ENCODE results near the gene SENP6.

DNA sequence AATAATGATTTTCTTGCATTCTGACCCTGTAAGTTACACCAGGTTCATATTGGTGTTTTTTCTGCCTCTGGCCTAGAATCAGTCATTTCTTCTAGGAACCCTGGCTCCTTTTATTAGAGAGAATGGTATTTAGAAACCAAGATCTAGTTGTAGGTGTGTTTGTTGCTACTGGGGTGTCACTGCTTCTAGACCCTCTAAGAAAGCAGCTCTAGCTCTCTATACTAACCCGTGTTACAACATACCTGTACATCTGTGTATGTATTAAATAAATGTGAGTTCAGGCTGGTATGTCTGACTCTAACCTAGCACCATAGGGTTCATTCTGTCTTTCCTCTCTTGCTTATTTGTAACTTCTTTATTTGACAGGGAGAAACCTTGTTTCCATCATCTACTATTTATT, 16.8 kb downstream of the SENP6 start:
- no peak for TF ChIP-seq TAF1 (IDR thresholded peaks at IDR 0.05; ENCODE audit: borderline replicate concordance, insufficient read depth, low read length)
- no peak for TF ChIP-seq POLR2AphosphoS5 (IDR thresholded peaks at IDR 0.05; ENCODE audit: low read depth, low read length)
- TF ChIP-seq SIN3A (IDR thresholded peaks at IDR 0.05; ENCODE audit: borderline replicate concordance, insufficient read depth, low read length), result no peak
- TF ChIP-seq, protein P1, sequence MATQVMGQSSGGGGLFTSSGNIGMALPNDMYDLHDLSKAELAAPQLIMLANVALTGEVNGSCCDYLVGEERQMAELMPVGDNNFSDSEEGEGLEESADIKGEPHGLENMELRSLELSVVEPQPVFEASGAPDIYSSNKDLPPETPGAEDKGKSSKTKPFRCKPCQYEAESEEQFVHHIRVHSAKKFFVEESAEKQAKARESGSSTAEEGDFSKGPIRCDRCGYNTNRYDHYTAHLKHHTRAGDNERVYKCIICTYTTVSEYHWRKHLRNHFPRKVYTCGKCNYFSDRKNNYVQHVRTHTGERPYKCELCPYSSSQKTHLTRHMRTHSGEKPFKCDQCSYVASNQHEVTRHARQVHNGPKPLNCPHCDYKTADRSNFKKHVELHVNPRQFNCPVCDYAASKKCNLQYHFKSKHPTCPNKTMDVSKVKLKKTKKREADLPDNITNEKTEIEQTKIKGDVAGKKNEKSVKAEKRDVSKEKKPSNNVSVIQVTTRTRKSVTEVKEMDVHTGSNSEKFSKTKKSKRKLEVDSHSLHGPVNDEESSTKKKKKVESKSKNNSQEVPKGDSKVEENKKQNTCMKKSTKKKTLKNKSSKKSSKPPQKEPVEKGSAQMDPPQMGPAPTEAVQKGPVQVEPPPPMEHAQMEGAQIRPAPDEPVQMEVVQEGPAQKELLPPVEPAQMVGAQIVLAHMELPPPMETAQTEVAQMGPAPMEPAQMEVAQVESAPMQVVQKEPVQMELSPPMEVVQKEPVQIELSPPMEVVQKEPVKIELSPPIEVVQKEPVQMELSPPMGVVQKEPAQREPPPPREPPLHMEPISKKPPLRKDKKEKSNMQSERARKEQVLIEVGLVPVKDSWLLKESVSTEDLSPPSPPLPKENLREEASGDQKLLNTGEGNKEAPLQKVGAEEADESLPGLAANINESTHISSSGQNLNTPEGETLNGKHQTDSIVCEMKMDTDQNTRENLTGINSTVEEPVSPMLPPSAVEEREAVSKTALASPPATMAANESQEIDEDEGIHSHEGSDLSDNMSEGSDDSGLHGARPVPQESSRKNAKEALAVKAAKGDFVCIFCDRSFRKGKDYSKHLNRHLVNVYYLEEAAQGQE (IDR thresholded peaks at IDR 0.05; ENCODE audit: insufficient read depth in 1 of 2, low read depth in 2 of 2, low read length in 2 of 2), result no peak

Data from PFSK-1 (cell line).